GM13976 (cell line): ENCODE results near the gene DHRS7B.

Source experiments
- DNase-seq: peaks from one replicate; pipeline ENCODE4 v3.0.0; 2012; ENCODE audit warnings: low spot score
- CTCF ChIP-seq: IDR thresholded peaks from 2 replicates; pipeline ENCODE4 v1.5.1; 2012; ENCODE audit warnings: borderline replicate concordance, mild to moderate bottlenecking; ENCODE audit not compliant: insufficient read depth; ENCODE audit errors: extremely low read depth, missing control alignments, control extremely low read depth
- in situ Hi-C: fragments of 300-500 bp; cut with MboI; formaldehyde crosslinking; loops from one replicate; pipeline ENCODE4 v1.12.0; 2022; ENCODE audit warnings: low sequenced_read_pairs, mixed read lengths, inconsistent platforms; ENCODE audit not compliant: unreplicated experiment

The DHRS7B gene

GRCh38 chr17:21228111-21228510 is 101.3 kb downstream of the DHRS7B start:
- no peak for TF ChIP-seq CTCF
- in situ Hi-C loops = no loop called here
- DNase-seq = no peak

- no peak for DNase-seq
- in situ Hi-C loops = no loop called here
- no peak for TF ChIP-seq CTCF
These were observed 102.1 kb downstream of the DHRS7B start for GRCh38 chr17:21228845-21229244.

GRCh38 chr17:21231533-21231932 is 104.8 kb downstream of the DHRS7B start:
- no peak for DNase-seq
- no peak for TF ChIP-seq CTCF
- in situ Hi-C loops = no loop called here

GRCh38 chr17:21232033-21232749 is 105.4 kb downstream of the DHRS7B start:
- in situ Hi-C loops = no loop called here
- TF ChIP-seq CTCF = no peak
- no peak for DNase-seq

GRCh38 chr17:21233581-21234347 is 107.0 kb downstream of the DHRS7B start:
- no peak for TF ChIP-seq CTCF
- DNase-seq = no peak
- in situ Hi-C loops = no loop called here

- no peak for TF ChIP-seq CTCF
- DNase-seq = no peak
- in situ Hi-C loops = no loop called here
These were observed 109.2 kb downstream of the DHRS7B start for GRCh38 chr17:21235921-21236320.
